PC-3 (cell line): ENCODE results near the gene PSMC6. TPM values are rescaled to one million over a fixed set of nuclear protein-coding genes. Genes with fewer than 3 reads are reported as not detected.
A peak's percentile ranks its signal among the peaks of the same experiment; 100 is the strongest.

Experiments
- ATAC-seq: fragments of 200-7000 bp; cut with Tn5 transposase; 2 replicates; pipeline ENCODE4 v1.9.1; 2020; ENCODE audit warnings: mild to moderate bottlenecking, moderate library complexity
- BruUV-seq: library from RNA; stranded (reverse); fragments of 400-500 nt; replicated peaks from 2 replicates; lab custom pipeline; 2021; lab: Mats Ljungman, UMichigan
- CTCF ChIA-PET: fragments of 300-600 bp; sonication (Branson Sonifier 250); formaldehyde crosslinking; loops from one replicate; lab custom pipeline; 2022; ENCODE audit warnings: antibody characterized with exemption; lab: Charles Lee
- POLR2A ChIA-PET: fragments of 300-600 bp; sonication (Branson Sonifier 250); formaldehyde crosslinking; loops from one replicate; lab custom pipeline; 2022; ENCODE audit warnings: antibody characterized with exemption; ENCODE audit not compliant: unreplicated experiment; lab: Charles Lee
- DNase-seq: peaks from one replicate; pipeline ENCODE4 v3.0.0-alpha.2; 2015
- H2AFZ ChIP-seq: fragments of 300-600 bp; sonication (generic); 2 replicates; pipeline ENCODE4 v1.6.0; 2016; ENCODE audit warnings: antibody characterized with exemption, low read length
- H3F3A ChIP-seq: fragments of 300-600 bp; sonication (generic); one replicate; pipeline ENCODE4 v1.6.0; 2017; ENCODE audit warnings: antibody characterized with exemption, low read length, control low read depth, mild to moderate bottlenecking; ENCODE audit not compliant: unreplicated experiment
- H3K27ac ChIP-seq: fragments of 300-600 bp; sonication (generic); 2 replicates; pipeline ENCODE4 v1.5.1; 2016; ENCODE audit warnings: mild to moderate bottlenecking, low read length
- H3K27me3 ChIP-seq: fragments of 300-600 bp; sonication (generic); 2 replicates; pipeline ENCODE4 v1.6.1; 2016; ENCODE audit warnings: low read length, mixed read lengths
- H3K36me3 ChIP-seq: fragments of 300-600 bp; sonication (generic); 2 replicates; pipeline ENCODE4 v1.6.1; 2016; ENCODE audit warnings: low read depth, mixed run types, low read length, mixed read lengths
- H3K4me1 ChIP-seq: fragments of 300-600 bp; sonication (generic); 2 replicates; pipeline ENCODE4 v1.5.1; 2016; ENCODE audit warnings: low read length; ENCODE audit not compliant: insufficient read depth
- H3K4me2 ChIP-seq: fragments of 300-600 bp; sonication (generic); 2 replicates; pipeline ENCODE4 v1.6.0; 2016; ENCODE audit warnings: low read length
- H3K4me3 ChIP-seq: fragments of 300-600 bp; sonication (generic); 2 replicates; pipeline ENCODE4 v1.5.1; 2016; ENCODE audit warnings: mild to moderate bottlenecking, low read length, mixed read lengths
- H3K79me2 ChIP-seq: fragments of 300-600 bp; sonication (generic); 2 replicates; pipeline ENCODE4 v1.6.1; 2017; ENCODE audit warnings: low read length, mixed read lengths
- H3K9ac ChIP-seq: fragments of 300-600 bp; sonication (generic); 2 replicates; pipeline ENCODE4 v1.6.0; 2016; ENCODE audit warnings: mild to moderate bottlenecking, low read length
- H3K9me2 ChIP-seq: fragments of 300-600 bp; sonication (generic); replicated peaks from 2 replicates; pipeline ENCODE4 v1.6.1; 2016; ENCODE audit warnings: mixed run types, low read length, mixed read lengths
- H3K9me3 ChIP-seq: fragments of 300-600 bp; sonication (generic); 2 replicates; pipeline ENCODE4 v1.6.1; 2016; ENCODE audit warnings: low read length, mixed read lengths
- H4K20me1 ChIP-seq: fragments of 300-600 bp; sonication (generic); 2 replicates; pipeline ENCODE4 v1.6.1; 2016; ENCODE audit warnings: low read length, mixed read lengths
- CTCF ChIP-seq: fragments of 300-600 bp; sonication (generic); conservative IDR thresholded peaks from 2 replicates; pipeline ENCODE4 v1.5.1; 2017; ENCODE audit warnings: antibody characterized with exemption, low read depth, mild to moderate bottlenecking, low read length
- EZH2 ChIP-seq: fragments of 300-600 bp; sonication (generic); IDR thresholded peaks from one replicate; pipeline ENCODE4 v1.6.1; 2017; ENCODE audit warnings: antibody characterized with exemption, mild to moderate bottlenecking, low read length; ENCODE audit not compliant: unreplicated experiment
- EZH2phosphoT487 ChIP-seq: fragments of 300-600 bp; sonication (generic); IDR thresholded peaks from 2 replicates; pipeline ENCODE4 v1.6.1; 2018; ENCODE audit warnings: mild to moderate bottlenecking, antibody characterized with exemption, low read length, borderline replicate concordance
- intact Hi-C: fragments of 100-400 bp; cut with micrococcal nuclease; formaldehyde crosslinking; loops from 2 replicates; pipeline ENCODE4 v1.9.0; 2023
- total RNA-seq: library from RNA; depleted of rRNA; stranded (reverse); fragments of >200 nt; gene quantifications from 2 replicates; pipeline ENCODE4 v1.2.3, GENCODE V29; 2014

PSMC6 gene
- total RNA-seq, 1 experiment from 2014 or later: 232 TPM

- DNase-seq: peak; percentile 80
- ChIA-PET POLR2A (interaction anchor here (0.6 kb wide), 1 partner anchor 198 kb away, joined by 5 read pairs; no protein-coding TSS in a partner anchor), CTCF (no interaction called here)
- H3K9me3 ChIP-seq: no peaks in the 10 kb centered on the region
- H3K9ac ChIP-seq: peak overlapping the region; percentile 7
- H3K9me2 ChIP-seq: no peaks in the 10 kb centered on the region
- TF ChIP-seq CTCF: no peak
- no peak for TF ChIP-seq EZH2
- no peak for TF ChIP-seq EZH2phosphoT487
- H3K4me3 ChIP-seq: peak overlapping the region; percentile 79
- peaks cover 92% of the 10 kb centered on the region for H3K79me2 ChIP-seq
- peak overlapping the region; percentile 52 for H3K27ac ChIP-seq
- peak; percentile 53 for ATAC-seq
- H3K27me3 ChIP-seq: no peaks in the 10 kb centered on the region
- H4K20me1 ChIP-seq: peaks cover 84% of the 10 kb centered on the region
- intact Hi-C loops: loop anchor here (1.0 to 2.0 kb wide), 4 partner anchors 16 to 139 kb away; partner anchors contain the start of genes GNPNAT1, GPR137C, PSMC6 and STYX
- H3K4me1 ChIP-seq: peaks cover 39% of the 10 kb centered on the region
- peak overlapping the region; percentile 90 for H3K4me2 ChIP-seq
- H2AFZ ChIP-seq: no peak overlapping the region
- TSS peak; percentile 27 for BruUV-seq
- peaks cover 6% of the 10 kb centered on the region for H3F3A ChIP-seq
- no peaks in the 10 kb centered on the region for H3K36me3 ChIP-seq
Measured at GRCh38 chr14:52690983-52691760, 15.8 kb upstream of the PSMC6 start.

GRCh38 chr14:52692248-52692962 lies 14.6 kb upstream of the PSMC6 start:
- no TSS peak for BruUV-seq
- Histone ChIP-seq H3K9me2 (no peaks in the 10 kb centered on the region), H3K4me2 (peak overlapping the region; percentile 90), H3K27ac (peak overlapping the region; percentile 52; the same call in 1 of the 2 replicates), H3K36me3 (no peaks in the 10 kb centered on the region), H3F3A (peaks cover 6% of the 10 kb centered on the region), H3K79me2 (peaks cover 80% of the 10 kb centered on the region), H4K20me1 (peaks cover 72% of the 10 kb centered on the region), H2AFZ (no peak overlapping the region), H3K9ac (no peak overlapping the region), H3K4me3 (peak overlapping the region; percentile 79), H3K4me1 (peaks cover 41% of the 10 kb centered on the region), H3K27me3 (no peaks in the 10 kb centered on the region), H3K9me3 (no peaks in the 10 kb centered on the region)
- CTCF ChIA-PET: no interaction called here
- TF ChIP-seq CTCF (no peak), EZH2 (no peak), EZH2phosphoT487 (no peak)
- ATAC-seq: no peak
- intact Hi-C loops: no loop called here
- POLR2A ChIA-PET: interaction anchor here (0.6 to 0.7 kb wide), 3 partner anchors 8 to 1910 kb away, joined by 3 to 5 read pairs (median 3); no protein-coding TSS in a partner anchor
- no peak for DNase-seq
